ENCODE data around the gene MRPS25.

The MRPS25 gene

GRCh38 chr3:15064835-15065549 is at the start of gene MRPS25:
MRPS25 (minus strand) TSS chr3:15065315; CDS start chr3:15065194, 121 bp downstream.
- FAIRE-seq = peak; percentile 87
- peak; percentile 93 for DNase-seq (ENCODE audit: extremely low spot score, insufficient read length, low read depth)

- FAIRE-seq (no peak), DNase-seq (ENCODE audit: extremely low spot score, insufficient read length, low read depth) (no peak)
Measured at GRCh38 chr3:15113884-15114283, 48.8 kb upstream of the MRPS25 start.

- FAIRE-seq (no peak), DNase-seq (ENCODE audit: extremely low spot score, insufficient read length, low read depth) (no peak)
Measured at GRCh38 chr3:15113471-15113870, 48.4 kb upstream of the MRPS25 start.

- DNase-seq (ENCODE audit: extremely low spot score, insufficient read length, low read depth) (no peak), FAIRE-seq (no peak)
Measured at GRCh38 chr3:15112011-15112410, 46.9 kb upstream of the MRPS25 start.

- FAIRE-seq = no peak
Measured at GRCh38 chr3:15110206-15110605, 45.1 kb upstream of the MRPS25 start.

GRCh38 chr3:15108869-15109268 is 43.8 kb upstream of the MRPS25 start:
- DNase-seq (ENCODE audit: extremely low spot score, insufficient read length, low read depth) (no peak), FAIRE-seq (no peak)

More at GRCh38 chr3:15110206-15110605, 45.1 kb upstream of the MRPS25 start:
- DNase-seq (ENCODE audit: extremely low spot score, insufficient read length, low read depth) = no peak

- DNase-seq (ENCODE audit: extremely low spot score, insufficient read length, low read depth) (peak; percentile 75), FAIRE-seq (peak; percentile 65)
Measured at GRCh38 chr3:15108082-15108545, 43.0 kb upstream of the MRPS25 start.

- no peak for DNase-seq (ENCODE audit: extremely low spot score, insufficient read length, low read depth)
- FAIRE-seq = no peak
Measured at GRCh38 chr3:15107075-15107947, 42.2 kb upstream of the MRPS25 start.

- FAIRE-seq (no peak), DNase-seq (ENCODE audit: extremely low spot score, insufficient read length, low read depth) (no peak)
Measured at GRCh38 chr3:15102836-15103235, 37.7 kb upstream of the MRPS25 start.

- DNase-seq (ENCODE audit: extremely low spot score, insufficient read length, low read depth) = no peak
- no peak for FAIRE-seq
Measured at GRCh38 chr3:15102256-15102655, 37.1 kb upstream of the MRPS25 start.

- DNase-seq (ENCODE audit: extremely low spot score, insufficient read length, low read depth) = no peak
- peak; percentile 36 for FAIRE-seq
Measured at GRCh38 chr3:15099364-15100098, 34.4 kb upstream of the MRPS25 start.

GRCh38 chr3:15098503-15099363 is 33.6 kb upstream of the MRPS25 start, which contains the start of gene RBSN:
RBSN (minus strand) TSS chr3:15099148; CDS start chr3:15096120, 3,028 bp downstream.
- DNase-seq (ENCODE audit: extremely low spot score, insufficient read length, low read depth) = peak; percentile 88
- FAIRE-seq = peak; percentile 92

GRCh38 chr3:15097891-15098290 is 32.8 kb upstream of the MRPS25 start:
- DNase-seq (ENCODE audit: extremely low spot score, insufficient read length, low read depth) (no peak), FAIRE-seq (peak; percentile 50)

GRCh38 chr3:15096046-15096445 is 30.9 kb upstream of the MRPS25 start:
- no peak for FAIRE-seq
- DNase-seq (ENCODE audit: extremely low spot score, insufficient read length, low read depth) = no peak

GRCh38 chr3:15094187-15094875 is 29.2 kb upstream of the MRPS25 start:
- DNase-seq (ENCODE audit: extremely low spot score, insufficient read length, low read depth) = no peak
- no peak for FAIRE-seq

GRCh38 chr3:15092686-15093085 is 27.6 kb upstream of the MRPS25 start:
- FAIRE-seq (no peak), DNase-seq (ENCODE audit: extremely low spot score, insufficient read length, low read depth) (no peak)

GRCh38 chr3:15091575-15091974 is 26.5 kb upstream of the MRPS25 start:
- DNase-seq (ENCODE audit: extremely low spot score, insufficient read length, low read depth) (no peak), FAIRE-seq (no peak)

GRCh38 chr3:15089201-15089600 is 24.1 kb upstream of the MRPS25 start:
- DNase-seq (ENCODE audit: extremely low spot score, insufficient read length, low read depth) (no peak), FAIRE-seq (no peak)

- FAIRE-seq (no peak), DNase-seq (ENCODE audit: extremely low spot score, insufficient read length, low read depth) (no peak)
Measured at GRCh38 chr3:15086699-15087098, 21.6 kb upstream of the MRPS25 start.

All from GM18507 (cell line).